NOMO-1 treated with dmso at 0.1 percent for 144 hours (cell line): Measurements from ENCODE around the gene KRTAP26-1.

ENCODE experiments used
- DNase-seq: peaks from one replicate; lab custom pipeline; 2025; ENCODE audit not compliant: unreplicated experiment; lab: John Stamatoyannopoulos, UW

Gene KRTAP26-1, protein sequence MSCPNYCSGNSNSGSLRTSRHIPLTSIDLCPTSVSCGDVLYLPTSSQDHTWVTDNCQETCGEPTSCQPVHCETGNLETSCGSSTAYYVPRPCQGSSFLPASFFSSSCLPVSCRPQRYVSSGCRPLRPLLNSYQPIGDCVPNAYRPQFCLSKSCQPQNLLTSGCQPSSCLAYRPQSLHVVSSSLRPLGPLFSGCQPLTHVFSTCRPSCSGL

DNA sequence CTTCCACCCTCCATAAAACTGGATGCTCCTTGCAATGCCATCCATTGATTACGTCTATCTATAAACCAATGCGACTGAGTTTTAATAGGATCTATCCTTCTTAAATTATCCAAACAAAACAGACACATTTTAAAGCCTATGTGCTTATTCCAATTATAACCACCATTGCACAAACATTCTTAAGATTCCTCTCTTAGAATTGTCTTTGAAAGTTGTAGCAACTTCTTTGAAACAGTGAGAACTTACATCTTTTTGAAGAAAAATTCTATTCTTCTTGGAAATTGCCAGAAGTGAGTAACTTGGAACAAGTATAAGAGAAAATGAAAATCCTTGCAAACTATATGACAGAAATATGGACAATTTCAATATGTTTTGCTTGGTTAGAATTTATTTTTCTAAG is at the start of gene KRTAP26-1:
Gene KRTAP26-1, minus strand, starts transcription at position 101 of the 400 bp plus-strand sequence. CDS start 280 bp downstream, outside the sequence.
- DNase-seq, result no peak

DNA sequence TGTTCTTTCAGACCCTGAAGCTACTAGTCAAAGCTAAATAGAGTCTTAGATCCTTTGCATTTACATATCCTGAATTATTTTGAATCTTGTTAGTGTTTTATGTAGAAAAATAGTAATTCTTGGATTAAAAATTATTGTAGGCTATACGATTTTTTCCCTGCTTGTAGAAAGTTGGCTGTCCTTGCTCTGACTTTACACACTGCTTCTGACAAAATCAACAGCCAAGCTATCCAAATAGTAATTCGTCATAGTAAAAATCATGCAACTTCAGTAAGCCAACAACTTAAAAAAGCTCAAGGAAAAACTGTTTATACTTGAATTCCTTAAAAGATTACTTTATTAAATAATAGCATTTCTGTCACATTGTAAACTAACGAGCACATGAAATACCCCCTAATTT is 35.8 kb upstream of the KRTAP26-1 start:
- DNase-seq, result no peak

DNA sequence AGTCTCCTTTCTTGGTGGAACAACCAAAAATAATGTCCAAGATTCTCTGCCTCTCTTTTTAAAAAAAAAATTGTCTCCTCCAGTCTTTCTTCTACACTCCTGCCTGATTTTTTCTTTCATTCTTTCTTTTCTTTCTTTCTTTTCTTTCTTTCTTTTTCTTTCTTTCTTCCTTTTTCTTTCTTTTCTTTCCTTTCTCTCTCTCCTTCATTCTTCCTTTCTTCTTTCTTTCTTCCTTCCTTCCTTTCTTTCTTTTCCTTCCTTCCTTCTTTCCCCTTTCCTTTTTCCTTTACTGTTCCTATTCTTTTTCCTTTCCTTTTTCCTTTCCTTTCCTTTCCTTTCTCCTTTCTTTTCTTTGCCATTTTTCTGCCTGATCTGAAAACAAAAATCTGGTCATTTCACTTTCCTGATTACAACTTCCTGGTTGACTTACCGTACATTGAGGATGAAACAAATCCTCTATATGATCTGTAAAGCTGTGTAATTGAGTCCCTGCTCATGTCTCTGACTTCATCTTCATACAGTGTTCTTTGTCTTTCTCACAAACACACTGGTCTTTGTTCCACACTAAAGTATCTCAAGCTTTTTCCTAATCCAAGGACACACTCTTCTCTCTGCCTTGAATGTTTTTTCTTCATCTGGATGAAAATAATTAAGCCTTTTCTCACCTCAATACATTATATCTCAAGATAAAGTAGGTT is 34.3 kb upstream of the KRTAP26-1 start:
- no peak for DNase-seq

DNA sequence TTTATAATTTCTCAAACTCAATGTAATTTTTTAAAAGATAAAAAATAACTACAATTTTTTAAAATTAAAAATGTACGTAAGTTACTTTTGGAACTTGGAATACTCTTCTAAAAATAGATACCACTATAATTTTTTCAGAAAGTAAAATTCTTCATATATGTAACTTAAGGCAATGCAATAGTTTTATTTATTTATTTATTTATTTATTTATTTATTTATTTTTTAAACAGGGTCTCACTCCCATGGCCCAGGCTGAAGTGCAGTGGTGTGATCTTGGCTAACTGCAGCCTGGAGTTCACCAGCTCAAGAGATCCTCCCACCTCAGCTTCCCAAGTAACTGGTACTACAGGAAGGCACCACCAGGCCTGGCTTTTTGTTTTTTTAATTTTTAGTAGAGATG is 31.4 kb upstream of the KRTAP26-1 start:
- no peak for DNase-seq

DNA sequence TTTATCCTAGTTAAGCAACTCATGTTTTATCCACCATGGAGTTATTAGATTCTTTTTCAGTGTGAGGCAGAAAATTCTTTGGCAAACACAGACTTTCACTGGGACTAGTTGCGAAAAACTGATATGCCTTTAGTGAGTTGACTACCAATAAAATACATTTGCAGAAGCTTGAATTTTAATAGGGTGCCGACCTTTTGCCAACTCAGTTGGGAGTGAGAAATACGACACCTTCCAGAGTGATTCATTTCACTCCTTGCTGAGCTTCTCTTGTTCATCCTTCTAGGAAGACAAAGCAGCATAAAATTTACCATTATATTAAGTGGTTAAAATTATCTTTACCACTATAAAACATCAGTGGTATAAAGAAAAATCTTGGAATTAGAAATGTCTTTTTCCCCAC is 29.5 kb upstream of the KRTAP26-1 start:
- DNase-seq, result no peak

DNA sequence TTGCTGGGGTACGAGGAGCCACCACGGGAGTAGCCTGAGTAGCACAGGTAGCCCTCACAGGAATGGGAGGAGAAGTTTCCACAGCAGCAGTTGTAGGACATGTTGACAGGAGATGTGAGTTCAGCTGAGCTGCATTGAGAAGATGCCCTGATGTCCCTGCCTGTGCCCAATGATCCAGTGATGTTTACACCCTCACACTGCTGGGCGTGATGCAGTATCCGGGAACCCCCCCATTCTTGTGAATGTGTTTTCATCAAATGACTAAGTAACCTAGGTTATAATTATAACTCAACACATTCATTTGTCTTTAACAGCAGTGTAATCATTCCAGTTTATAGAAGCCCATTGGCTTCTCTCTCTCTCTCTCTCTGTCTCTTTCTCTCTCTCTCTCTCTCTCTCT is 28.4 kb upstream of the KRTAP26-1 start, which contains the start of gene KRTAP23-1:
Gene KRTAP23-1, minus strand, starts transcription at position 101 of the 400 bp plus-strand sequence. Its CDS starts 0 bp downstream, at position 101.
- no peak for DNase-seq

DNA sequence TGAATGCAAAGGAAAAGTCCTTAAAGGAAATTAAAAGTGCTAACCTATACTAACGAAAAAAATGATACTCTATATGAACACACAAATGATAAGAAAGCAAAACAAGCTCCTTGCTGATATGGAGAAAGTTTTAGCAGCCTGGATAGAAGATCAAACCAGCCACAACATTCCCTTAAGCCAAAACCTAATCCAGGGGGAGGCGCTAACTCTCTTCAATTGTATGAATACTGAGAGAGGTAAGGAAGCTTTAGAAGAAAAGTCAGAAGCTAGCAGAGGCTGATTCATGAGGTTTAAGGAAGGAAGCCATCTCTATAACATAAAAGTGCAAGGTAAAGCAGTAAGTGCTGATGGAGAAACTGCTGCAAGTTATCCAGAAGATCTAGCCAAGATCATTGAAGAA is 24.9 kb upstream of the KRTAP26-1 start:
- no peak for DNase-seq

DNA sequence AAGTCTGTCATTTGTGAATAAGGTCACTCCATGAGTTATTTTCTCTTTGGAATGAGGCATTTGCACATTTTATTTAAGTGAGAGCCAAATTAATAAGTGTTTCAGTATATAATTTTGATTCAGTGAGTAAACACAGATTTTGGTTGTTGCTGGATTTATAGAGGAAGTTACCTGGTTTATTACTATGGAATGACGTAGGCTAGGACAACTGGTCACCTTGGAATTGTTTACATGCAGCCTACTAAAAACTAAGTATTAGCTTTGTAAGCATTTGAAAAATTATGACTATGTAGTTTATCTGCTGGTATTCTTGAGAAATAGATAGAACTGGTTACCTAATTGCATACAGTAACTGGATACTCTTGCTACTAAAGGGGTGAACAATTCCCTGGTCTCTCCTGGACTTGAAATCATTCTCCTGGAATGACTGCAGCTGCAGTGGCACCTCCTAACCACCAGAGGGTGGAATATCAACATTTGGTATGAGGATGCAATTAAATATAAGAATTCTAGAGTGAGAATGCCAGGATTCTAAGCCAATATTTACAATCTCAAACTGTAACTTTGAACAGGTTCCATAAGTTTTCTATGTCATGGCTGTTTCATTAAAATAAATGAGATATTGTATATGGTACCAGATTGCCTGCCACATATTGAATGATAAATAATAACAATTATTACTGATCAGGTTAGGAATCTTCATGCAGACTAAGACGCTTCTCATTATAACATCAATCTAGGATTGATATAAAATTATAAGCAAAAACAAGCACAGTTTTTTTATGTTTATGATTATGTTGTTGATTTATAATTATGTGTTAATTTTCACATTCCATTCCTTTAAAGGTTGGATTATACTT is 20.8 kb upstream of the KRTAP26-1 start:
- no peak for DNase-seq

DNA sequence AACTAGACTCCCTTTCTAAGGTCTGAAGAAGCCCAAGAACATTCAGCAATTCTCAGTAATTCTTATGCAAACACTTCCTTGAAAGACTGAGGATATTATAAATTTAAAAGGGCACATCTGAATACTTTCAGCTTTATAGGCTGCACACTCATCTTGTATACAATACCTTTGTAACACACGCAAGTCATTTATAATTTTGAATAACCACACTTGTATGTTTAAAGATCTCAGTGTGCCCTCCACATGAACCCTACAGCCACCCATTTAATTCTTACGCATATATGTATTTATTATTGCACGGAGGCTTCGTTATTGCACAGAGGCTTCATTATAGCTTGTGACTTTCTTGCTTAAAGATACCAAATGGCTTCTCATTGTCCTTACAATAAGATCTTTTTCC is 18.6 kb upstream of the KRTAP26-1 start:
- DNase-seq, result no peak

DNA sequence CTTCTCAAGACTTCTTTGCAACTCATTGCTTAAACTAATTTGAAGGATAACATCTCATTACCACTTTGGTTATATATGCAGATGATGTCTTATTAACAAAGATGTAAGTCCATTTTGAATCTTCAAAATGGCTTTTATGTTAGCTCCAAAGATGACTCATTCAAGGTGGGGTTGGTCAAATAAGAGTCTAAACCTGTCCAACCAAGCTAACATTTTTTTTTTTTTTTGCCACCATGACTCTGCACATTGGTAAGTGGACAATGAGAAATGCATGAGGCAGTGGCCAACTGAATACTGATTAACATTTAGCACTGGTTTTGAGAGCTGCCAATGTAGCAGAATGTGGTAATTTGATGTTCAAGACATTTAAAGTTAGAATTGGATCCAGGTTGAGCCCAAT is 17.7 kb upstream of the KRTAP26-1 start:
- DNase-seq, result no peak

DNA sequence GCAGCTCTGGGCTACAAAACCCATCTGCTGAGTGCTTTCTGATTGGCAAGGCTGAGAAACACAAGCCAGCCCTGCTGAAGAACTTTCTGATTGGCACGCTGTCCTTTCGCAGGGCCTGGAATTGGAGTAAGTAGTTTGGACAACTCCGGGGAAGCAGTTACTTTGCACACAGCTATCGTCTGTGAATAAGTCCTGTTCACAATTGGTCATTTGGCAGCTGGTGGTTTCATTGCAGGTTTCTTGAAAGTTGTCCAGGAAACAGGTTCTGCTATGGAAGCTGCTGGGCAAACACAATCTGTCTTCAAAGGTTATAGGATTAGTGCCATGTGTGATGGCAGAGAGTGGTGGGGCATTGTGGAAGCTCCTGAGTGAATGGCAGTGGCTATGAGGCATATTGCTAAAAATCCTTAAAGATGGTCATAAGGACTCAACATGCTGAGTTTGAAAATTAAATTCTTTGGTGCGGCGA is 17.2 kb upstream of the KRTAP26-1 start, which contains the start of gene KRTAP27-1:
Gene KRTAP27-1, minus strand, starts transcription at position 419 of the 469 bp plus-strand sequence. Its CDS starts 26 bp downstream, at position 393.
- no peak for DNase-seq

DNA sequence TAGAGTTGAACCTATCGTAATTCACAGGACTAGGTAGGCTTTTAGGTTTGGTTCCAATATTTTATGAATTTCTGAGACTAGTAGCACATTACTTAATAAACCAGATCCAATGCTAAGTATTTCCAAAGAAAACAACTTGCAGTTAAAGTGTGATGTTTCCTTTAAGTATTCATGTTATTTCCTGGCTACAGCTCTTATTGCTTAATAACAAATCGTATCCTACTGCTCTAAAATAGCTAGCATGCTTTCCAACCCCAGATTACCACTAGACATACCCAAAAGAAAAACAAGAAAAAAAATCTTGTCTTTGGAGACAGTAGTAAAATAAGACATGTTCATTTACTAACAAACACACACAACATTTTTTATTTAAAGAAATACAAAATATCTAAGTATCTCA is 16.5 kb upstream of the KRTAP26-1 start:
- DNase-seq, result no peak

DNA sequence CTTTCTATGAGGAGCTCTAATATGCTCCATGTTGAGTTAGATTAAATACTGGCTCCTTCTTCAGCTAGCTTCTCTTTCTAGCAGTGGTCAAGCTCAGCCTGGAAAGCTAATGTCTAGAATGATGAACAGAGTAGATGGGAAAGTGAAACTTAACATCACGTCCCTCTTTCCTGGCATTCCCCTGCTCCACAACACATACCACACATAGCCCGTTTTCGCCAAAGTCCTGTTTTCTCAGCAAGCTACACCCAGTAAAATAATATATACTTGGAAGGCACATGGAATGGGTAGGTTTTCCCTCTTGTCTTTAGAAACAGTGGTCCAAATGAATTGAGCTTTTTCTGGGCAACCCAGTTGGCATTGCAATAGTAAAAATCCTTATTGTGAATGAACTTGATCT is 13.6 kb upstream of the KRTAP26-1 start:
- DNase-seq, result no peak

DNA sequence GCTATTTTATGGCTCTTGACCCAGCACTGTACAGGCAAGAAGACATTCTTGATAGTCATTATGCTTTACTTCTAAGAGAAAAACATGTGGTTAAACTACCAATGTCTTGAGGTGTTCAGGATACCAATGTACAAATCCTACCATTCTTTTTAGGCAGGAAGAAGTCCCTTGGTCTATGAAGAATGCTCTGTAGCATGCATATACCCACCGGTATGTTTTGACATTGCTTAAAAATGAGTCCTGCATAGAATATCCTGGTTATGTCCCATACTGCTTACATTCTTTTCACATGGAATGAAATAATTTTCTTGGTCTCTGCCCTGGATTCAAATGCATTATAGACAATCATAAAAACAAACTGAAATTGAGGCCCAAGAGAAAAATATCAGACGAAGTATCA is 12.6 kb upstream of the KRTAP26-1 start:
- no peak for DNase-seq

DNA sequence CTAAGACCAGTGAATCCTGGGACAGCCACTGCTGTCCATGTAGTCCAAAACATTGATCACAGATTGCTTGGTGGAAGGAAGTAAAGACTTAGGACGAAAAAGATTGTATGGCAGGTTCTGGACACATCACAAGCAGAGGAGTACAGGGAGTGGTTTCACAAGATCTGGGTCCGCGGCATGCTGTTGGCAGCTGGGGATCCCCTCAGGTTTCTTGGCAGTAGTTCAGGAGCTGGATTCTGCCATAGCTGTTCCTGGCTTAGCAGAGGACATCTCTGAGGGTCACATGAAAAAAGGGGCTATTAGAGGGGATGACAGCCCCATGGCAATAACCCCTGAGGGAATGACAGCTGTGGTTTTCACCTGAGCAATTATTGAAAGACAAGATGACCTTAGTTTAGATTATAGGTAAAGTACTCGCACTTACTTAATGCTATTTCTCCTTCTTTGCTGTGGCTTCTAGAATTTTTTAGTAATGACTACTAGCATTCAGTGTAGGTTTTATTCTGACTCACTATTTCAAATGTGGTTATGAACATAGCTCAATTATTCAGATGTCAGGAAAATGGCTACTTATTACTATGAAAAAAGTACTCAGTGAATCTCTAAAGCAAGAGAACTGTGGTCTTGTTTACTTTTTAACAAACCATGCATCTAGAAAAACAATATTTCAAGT is 9.2 kb upstream of the KRTAP26-1 start:
- no peak for DNase-seq

DNA sequence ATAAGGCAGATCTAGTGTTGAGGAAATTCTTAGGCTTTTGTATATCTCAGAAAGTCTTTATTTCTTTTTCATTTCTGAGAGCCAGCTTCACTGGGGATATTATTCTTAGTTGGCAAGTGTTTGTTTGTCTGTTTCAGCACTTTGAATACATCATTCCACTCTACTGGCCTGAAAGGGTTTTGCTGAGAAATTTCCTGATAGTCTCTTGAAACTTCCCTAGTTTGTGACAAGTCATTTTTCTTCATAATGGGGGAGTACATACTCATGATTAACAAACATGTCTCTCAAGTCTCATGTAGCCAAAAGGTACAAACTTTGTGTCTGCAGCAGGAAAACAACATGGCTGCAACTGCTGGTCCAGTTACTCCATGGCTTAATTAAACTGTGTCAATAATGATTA is 6.3 kb upstream of the KRTAP26-1 start:
- DNase-seq, result no peak

DNA sequence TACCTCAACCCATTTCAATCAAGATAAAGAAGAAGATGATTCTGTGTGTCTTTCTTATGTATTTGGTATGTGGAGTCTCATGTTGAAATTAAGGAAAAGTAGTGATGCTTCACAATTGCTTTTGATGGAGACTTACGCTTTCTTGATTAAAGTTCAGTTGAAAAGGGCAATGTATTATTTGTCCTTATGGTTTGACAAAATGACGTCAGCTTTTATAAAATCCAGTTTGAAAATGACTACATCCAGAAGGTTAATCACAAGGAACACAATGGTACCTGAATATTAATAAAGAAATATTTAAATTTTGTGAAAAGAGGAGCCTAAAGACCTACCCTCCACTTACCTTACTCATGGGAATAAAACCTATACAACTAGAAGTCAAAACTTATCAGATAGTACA is 4.4 kb downstream of the KRTAP26-1 start:
- no peak for DNase-seq

DNA sequence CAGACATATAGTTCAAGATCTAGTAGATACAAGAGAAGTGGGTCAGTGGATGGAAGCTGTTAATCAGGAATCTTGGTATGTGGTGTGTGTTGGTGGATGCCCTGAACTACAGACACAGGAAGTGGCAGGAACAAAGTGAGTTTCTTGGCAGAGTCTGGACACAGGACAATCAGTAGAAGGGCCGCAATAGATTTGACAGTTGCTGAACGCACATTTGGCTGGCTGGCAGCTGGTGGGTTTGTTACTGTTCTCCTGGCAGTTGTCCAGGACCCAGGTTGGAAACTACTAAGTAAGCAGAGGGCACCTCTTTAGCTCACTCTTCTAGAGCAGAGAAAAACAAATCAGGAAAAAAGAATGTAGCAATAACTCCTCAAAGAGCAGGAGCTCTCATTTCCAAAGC is 13.2 kb downstream of the KRTAP26-1 start:
- no peak for DNase-seq

DNA sequence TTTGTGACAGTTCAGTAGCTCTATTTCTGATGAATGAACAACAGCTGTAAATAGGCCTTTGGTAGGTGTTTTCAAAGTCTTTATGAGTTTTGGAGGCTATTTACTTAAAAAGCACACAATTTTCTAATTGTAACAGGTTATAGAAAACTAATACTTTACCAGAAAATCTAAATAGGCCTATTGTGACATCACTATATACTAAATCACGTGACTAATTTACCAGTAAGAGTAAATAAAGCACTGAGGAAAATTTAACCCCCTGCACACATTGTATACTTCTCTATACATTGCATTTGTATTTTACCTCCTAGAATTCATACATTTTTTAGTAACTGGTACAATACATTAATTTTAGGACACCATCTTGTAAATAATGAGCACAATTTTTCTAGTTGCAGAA is 15.0 kb downstream of the KRTAP26-1 start:
- no peak for DNase-seq

DNA sequence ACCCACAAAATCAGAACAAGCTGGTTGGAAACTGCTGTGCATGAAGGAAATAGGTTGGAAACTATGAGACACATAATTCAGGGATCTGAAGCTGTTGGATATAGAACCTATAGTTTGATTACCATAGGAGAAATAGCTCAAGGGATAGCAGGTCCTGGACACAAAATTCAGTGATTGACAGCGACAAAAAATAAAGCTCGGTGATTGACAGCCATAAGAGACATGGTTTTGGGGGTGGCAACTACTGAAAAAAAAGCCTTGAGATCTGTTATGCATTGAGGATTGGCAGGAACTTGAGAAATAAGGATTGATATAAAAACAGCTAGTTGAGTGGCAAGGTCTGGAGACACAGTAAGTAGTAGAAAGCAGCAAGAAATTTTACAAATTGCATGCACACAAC is 30.9 kb downstream of the KRTAP26-1 start, which contains the start of gene KRTAP25-1:
Gene KRTAP25-1, minus strand, starts transcription at position 300 of the 400 bp plus-strand sequence. Its CDS starts 24 bp downstream, at position 276.
- no peak for DNase-seq

DNA sequence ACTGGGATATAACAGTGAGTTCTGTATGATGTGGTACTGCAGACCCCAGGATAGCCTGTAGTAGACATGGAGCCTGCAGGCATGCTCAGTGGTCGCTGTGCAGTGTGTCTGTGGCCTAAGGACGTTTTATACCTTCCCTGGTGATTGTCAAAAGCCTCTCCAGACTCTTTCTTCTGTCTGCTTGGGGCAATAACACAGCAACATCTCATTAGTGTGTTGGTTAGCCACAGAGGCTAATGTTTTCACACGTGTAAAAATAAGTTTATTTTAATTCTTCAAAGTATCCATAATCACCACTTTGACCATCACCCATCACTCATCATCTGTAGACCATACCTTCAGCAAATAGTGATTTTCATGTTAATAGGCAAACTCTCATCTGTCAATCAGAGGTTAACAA is 37.3 kb downstream of the KRTAP26-1 start, which contains the start of gene KRTAP24-1:
Gene KRTAP24-1, minus strand, starts transcription at position 101 of the 400 bp plus-strand sequence. Its CDS starts 18 bp downstream, at position 83.
- DNase-seq, result no peak
